Gastroesophageal sphincter (tissue), 4 donors: ENCODE results near the gene DALRD3. TPM values are rescaled to one million over a fixed set of nuclear protein-coding genes. Genes with fewer than 3 reads are reported as not detected.

Source experiments
- ATAC-seq: fragments of 150-250 bp; one replicate; pipeline ENCODE4 v1.9.1; 2016; ENCODE audit warnings: mild to moderate bottlenecking, moderate library complexity
- H3K27ac ChIP-seq, 4 donors: fragments of 200-600 bp; sonication (generic) in 3 of 4; 1 replicate in 3 of 4; 2 replicates in 1 of 4; pipeline ENCODE4 v1.5.1; 2016 to 2019
- H3K27me3 ChIP-seq: fragments of 200-600 bp; sonication (generic); one replicate; pipeline ENCODE4 v1.5.1; 2019
- H3K36me3 ChIP-seq, 2 donors: fragments of 200-600 bp; sonication (generic); one replicate each; pipeline ENCODE4 v1.5.1; 2019; ENCODE audit warnings: control low read depth in 1 of 2
- H3K4me1 ChIP-seq, 3 donors: fragments of 200-600 bp; sonication (generic); 1 replicate in 2 of 3; 2 replicates in 1 of 3; pipeline ENCODE4 v1.5.1; 2016 to 2019; ENCODE audit warnings: control low read depth in 2 of 3
- H3K4me3 ChIP-seq, 2 donors: fragments of 200-600 bp; sonication (generic); one replicate each; pipeline ENCODE4 v1.5.1; 2019; ENCODE audit warnings: mild to moderate bottlenecking in 1 of 2, moderate library complexity in 1 of 2
- H3K9me3 ChIP-seq, 3 donors: fragments of 200-600 bp; sonication (generic); one replicate each; pipeline ENCODE4 v1.5.1; 2017 to 2019; ENCODE audit warnings: control low read depth in 2 of 3
- CTCF ChIP-seq, 4 experiments: fragments of 200-600 bp in 2 of 4; fragments of 450-650 bp in 2 of 4; sonication (generic) in 1 of 4; IDR thresholded peaks; one replicate each; pipeline ENCODE4 v1.5.1; 2017 to 2019; ENCODE audit warnings: antibody characterized with exemption in 4 of 4, mild to moderate bottlenecking in 2 of 4, moderate library complexity in 2 of 4
- EP300 ChIP-seq: sonication (generic); formaldehyde crosslinking; IDR thresholded peaks from one replicate; pipeline ENCODE4 v1.6.1; 2017; ENCODE audit warnings: antibody characterized with exemption, mild to moderate bottlenecking
- POLR2A ChIP-seq, 2 donors: fragments of 450-650 bp; IDR thresholded peaks; one replicate each; pipeline ENCODE4 v1.6.1; 2017; ENCODE audit warnings: antibody characterized with exemption in 2 of 2, mild to moderate bottlenecking in 2 of 2, moderate library complexity in 1 of 2
- POLR2AphosphoS5 ChIP-seq: sonication (generic); formaldehyde crosslinking; IDR thresholded peaks from one replicate; pipeline ENCODE4 v1.6.1; 2017; ENCODE audit warnings: antibody characterized with exemption
- WGBS, 2 donors: methylation state at CpG; one replicate each; pipeline ENCODE4 v1.1.5; 2018; ENCODE audit warnings: low coverage in 1 of 2; 5-methylcytosine and 5-hydroxymethylcytosine counted together
- total RNA-seq, 4 donors: library from RNA; depleted of rRNA; stranded (reverse); fragments of >200 nt; gene quantifications; one replicate each; pipeline ENCODE4 v1.1.0, GENCODE V29; 2016

The DALRD3 gene
- total RNA-seq, 4 donors from 2014 or later: 11.8 to 29.0 (median 24.6) TPM

DNA sequence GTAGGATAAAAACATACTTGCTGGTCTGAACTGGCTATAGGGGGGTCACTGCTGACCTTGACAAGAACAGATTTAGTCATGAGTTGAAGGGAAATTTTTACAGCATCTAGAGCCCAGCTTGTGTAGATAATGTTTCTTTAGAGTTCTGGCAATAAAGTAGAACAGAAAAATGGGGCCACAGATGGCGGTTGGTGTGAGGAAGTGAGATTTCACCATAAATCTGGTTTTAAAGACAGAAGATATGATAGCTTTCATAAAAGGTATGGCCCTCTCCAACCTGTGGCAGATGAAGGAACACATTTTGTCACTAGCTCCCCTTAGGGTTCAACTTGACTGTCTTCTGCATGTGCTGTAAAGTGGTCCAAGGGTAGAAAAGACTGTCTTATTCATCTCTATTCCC is 35.2 kb upstream of the DALRD3 start:
- no peak for ATAC-seq
- Histone ChIP-seq H3K4me3 (no peak overlapping the region), H3K27ac (no peak overlapping the region), H3K9me3 (no peaks in the 10 kb centered on the region), H3K27me3 (no peaks in the 10 kb centered on the region), H3K36me3 (peaks cover 4 to 77% of the 10 kb centered on the region in 2 donors), H3K4me1 (peaks cover 0 to 12% (median 0%) of the 10 kb centered on the region in 3 donors)
- TF ChIP-seq CTCF (IDR thresholded peaks at IDR 0.05) (no peak), POLR2A (IDR thresholded peaks at IDR 0.05) (no peak), EP300 (no peak), POLR2AphosphoS5 (no peak)
- WGBS, 2 donors: 85 to 100% methylated on average over 1 of the region's 1 CpG

DNA sequence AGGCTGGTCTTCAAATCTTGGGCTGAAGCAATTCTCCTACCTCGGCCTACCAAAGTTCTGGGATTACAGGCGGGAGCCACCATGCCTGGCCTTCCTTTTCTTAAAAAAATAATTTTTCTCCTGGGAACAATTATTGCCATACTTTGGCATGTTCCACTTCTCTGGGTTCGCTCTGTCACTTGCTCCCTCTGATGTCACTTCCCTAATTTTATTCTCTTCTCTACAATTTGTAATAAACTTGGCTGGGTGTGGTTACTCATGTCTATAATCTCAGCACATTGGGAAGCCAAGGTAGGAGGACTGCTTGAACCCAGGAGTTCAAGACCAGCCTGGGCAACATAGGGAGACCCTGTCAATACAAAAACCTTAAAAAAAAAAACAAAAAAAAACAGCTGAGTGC is 16.9 kb upstream of the DALRD3 start:
- H3K4me3 ChIP-seq: no peak overlapping the region
- H3K27me3 ChIP-seq: no peaks in the 10 kb centered on the region
- H3K36me3 ChIP-seq: peaks cover 3 to 98% of the 10 kb centered on the region in 2 donors
- H3K9me3 ChIP-seq: no peaks in the 10 kb centered on the region
- no peak overlapping the region for H3K27ac ChIP-seq
- no peak for ATAC-seq
- no peak for TF ChIP-seq POLR2A (IDR thresholded peaks at IDR 0.05)
- no peak for TF ChIP-seq POLR2AphosphoS5
- peaks cover 0 to 10% (median 0%) of the 10 kb centered on the region in 3 donors for H3K4me1 ChIP-seq
- 94 to 95% methylated on average over 3 of the region's 3 CpGs for WGBS, 2 donors

GRCh38 chr3:49034650-49035049 is 16.3 kb upstream of the DALRD3 start:
- TF ChIP-seq POLR2AphosphoS5 (no peak), POLR2A (IDR thresholded peaks at IDR 0.05) (no peak), CTCF (IDR thresholded peaks at IDR 0.05) (no peak), EP300 (no peak)

DNA sequence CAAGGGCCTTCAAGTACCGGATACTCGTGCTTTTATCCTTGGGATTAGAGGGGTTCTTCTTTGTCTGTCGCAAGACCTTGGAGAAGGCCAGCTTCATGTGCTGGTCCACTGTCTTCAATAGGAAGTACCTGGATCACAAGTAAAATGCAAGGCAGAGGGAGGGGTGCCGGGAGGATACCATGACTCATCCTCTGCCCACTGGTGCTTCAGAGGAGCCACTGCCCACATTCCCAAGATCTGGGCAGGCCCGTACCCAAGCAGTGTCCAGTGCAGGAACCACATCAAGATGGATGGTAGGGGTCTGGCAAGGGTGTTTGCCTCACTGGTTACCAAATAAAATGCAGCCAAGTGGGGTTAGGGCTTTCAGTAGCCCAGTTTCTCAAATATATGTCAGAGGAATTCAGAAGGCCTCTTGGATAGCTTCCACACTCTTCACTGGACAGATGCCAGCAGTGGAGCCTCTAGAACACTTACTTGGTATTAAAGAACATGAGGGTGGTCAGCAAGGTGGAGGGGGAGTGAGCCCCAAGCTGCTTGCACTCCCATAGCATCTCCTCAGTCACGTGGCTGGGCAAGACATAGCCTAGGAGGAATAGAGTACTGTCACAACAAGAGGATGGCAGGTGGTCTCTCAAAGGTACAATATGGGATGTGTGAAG is 14.4 kb upstream of the DALRD3 start:
- H3K4me3 ChIP-seq: no peak overlapping the region
- ATAC-seq: no peak
- H3K4me1 ChIP-seq: peaks cover 0 to 32% (median 9%) of the 10 kb centered on the region in 3 donors
- peaks cover 3 to 77% of the 10 kb centered on the region in 2 donors for H3K36me3 ChIP-seq
- H3K9me3 ChIP-seq: no peaks in the 10 kb centered on the region
- TF ChIP-seq CTCF (IDR thresholded peaks at IDR 0.05) (no peak), POLR2AphosphoS5 (no peak), EP300 (no peak), POLR2A (IDR thresholded peaks at IDR 0.05) (no peak)
- H3K27ac ChIP-seq: peak overlapping the region in 2 of 4 donors; percentile 14 to 26
- 54 to 100% methylated on average over 1 to 4 of the region's 6 CpGs for WGBS, 2 donors
- no peaks in the 10 kb centered on the region for H3K27me3 ChIP-seq

More at GRCh38 chr3:49034650-49035049, 16.3 kb upstream of the DALRD3 start:
- no peak for ATAC-seq
- no peaks in the 10 kb centered on the region for H3K27me3 ChIP-seq
- H3K4me1 ChIP-seq: peaks cover 0 to 15% (median 0%) of the 10 kb centered on the region in 3 donors
- no peak overlapping the region for H3K27ac ChIP-seq
- H3K9me3 ChIP-seq: no peaks in the 10 kb centered on the region
- H3K36me3 ChIP-seq: peaks cover 3 to 95% of the 10 kb centered on the region in 2 donors
- WGBS, 2 donors: 81 to 94% methylated on average over 2 of the region's 2 CpGs
- H3K4me3 ChIP-seq: no peak overlapping the region

DNA sequence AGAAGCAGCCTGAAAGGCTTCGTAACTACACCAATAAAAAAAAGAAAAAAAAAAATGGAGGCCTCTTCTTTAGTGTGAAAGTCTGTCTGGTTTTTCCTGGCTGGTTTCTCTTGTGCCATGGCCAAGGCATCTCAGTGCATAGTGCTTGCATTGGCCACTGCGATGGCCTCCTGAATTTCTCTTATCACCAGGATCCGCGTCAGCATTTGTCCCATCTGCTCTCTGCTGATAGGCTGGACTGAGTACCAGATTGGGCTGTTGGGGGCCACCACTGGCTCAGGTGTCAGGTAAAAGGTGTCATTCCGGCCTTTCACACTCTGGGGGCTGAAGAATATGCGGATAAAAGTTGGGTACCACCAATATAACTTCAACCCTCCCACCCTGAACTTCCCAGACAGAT is 11.9 kb upstream of the DALRD3 start:
- no peaks in the 10 kb centered on the region for H3K9me3 ChIP-seq
- H3K4me1 ChIP-seq: peaks cover 0 to 47% (median 9%) of the 10 kb centered on the region in 3 donors
- H3K27ac ChIP-seq: peak overlapping the region in 2 of 4 donors; percentile 94 to 97
- no peak for TF ChIP-seq EP300
- no peak for TF ChIP-seq POLR2A (IDR thresholded peaks at IDR 0.05)
- no peak for TF ChIP-seq POLR2AphosphoS5
- TF ChIP-seq CTCF (IDR thresholded peaks at IDR 0.05): no peak
- no peaks in the 10 kb centered on the region for H3K27me3 ChIP-seq
- no peak for ATAC-seq
- 76 to 85% methylated on average over 5 to 6 of the region's 6 CpGs for WGBS, 2 donors
- peaks cover 3 to 78% of the 10 kb centered on the region in 2 donors for H3K36me3 ChIP-seq
- no peak overlapping the region for H3K4me3 ChIP-seq
